Measurements from ENCODE around the gene UTS2.

The UTS2 gene

DNA sequence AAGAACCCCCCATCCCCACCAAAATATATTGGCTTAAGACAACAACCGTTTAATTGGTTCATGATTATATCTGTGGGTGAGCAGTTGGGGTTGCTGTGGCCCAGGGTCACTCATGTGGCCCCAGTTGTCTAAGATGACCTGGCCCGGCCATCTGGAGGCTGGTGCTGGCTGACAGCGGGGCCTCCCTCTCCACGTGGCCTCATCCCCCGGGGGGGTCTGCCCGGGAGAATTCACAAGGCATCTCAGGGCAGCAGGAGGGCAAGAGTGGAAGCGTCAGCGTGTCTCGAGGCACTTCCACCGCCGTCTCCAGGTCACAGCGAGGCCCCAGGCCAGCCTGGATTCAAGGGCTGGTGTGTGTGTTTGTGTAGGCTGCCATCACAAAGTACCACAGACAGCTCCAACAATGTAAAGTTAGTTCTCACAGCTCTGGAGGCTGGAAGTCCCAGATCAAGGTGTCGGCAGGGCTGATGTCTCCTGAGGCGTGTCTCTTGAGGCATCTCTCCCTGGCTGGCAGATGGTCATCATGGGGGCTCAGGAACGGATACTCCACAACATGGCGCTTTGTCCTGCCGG, 11.0 kb upstream of the UTS2 start:
- Histone ChIP-seq H3K36me3 (ENCODE audit: control insufficient read depth in 5 of 5, insufficient read depth in 5 of 5, low read length in 5 of 5) (no peaks in the 10 kb centered on the region), H3K27me3 (ENCODE audit: control insufficient read depth in 5 of 5, insufficient read depth in 4 of 5, low read length in 5 of 5) (peaks cover 0 to 5% (median 2%) of the 10 kb centered on the region in 5 donors), H3K27ac (ENCODE audit: low read depth, low read length) (no peak overlapping the region), H3K9ac (ENCODE audit: low read length in 5 of 5) (no peak overlapping the region), H3K9me3 (ENCODE audit: control insufficient read depth in 5 of 5, low read length in 5 of 5) (no peaks in the 10 kb centered on the region), H3K4me3 (ENCODE audit: low read depth in 1 of 5, low read length in 5 of 5) (no peak overlapping the region), H3K4me1 (ENCODE audit: control insufficient read depth in 5 of 5, insufficient read depth in 5 of 5, low read length in 5 of 5) (no peaks in the 10 kb centered on the region)

DNA sequence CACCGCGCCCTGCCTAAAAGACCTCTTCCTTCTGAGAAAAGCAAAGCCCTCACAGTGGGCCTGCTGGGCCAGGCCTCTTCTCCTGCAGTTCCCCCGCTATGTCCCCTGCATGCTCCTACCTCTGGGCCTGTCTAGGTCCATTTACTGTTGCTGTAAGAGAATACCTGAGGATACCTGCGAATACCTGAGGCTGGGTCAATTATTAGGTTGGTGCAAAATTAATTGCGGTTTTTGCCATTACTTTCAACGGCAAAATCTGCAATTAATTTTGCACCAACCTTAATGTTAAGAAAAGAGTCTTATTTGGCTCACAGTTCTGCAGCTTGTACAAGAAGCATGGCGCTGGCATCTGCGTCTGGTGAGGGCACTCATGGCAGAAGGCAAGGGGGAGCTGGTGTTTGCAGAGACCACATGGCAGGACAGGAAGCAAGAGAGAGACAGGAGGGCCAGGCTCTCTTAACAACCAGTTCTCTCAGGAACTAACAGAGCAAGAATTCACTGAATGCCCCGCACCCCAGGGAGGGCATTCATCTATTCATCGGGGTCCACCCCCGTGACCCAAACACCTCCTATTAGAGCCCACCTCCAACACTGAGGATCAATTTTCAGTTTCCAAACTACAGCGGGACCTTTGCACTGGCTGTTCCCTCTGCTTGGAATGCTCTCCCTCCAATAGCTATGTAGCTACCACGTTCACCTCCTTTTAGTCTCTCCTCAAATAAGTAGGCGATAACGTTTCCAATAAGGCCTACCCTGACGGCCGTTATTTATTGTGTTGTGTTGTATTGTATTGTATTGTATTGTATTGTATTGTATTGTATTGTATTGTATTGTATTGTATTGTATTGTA, 9.6 kb upstream of the UTS2 start:
- H3K27ac ChIP-seq (ENCODE audit: low read depth, low read length): no peak overlapping the region
- H3K27me3 ChIP-seq (ENCODE audit: control insufficient read depth in 5 of 5, insufficient read depth in 4 of 5, low read length in 5 of 5): peaks cover 0 to 5% (median 2%) of the 10 kb centered on the region in 5 donors
- H3K4me3 ChIP-seq (ENCODE audit: low read depth in 1 of 5, low read length in 5 of 5): no peak overlapping the region
- H3K4me1 ChIP-seq (ENCODE audit: control insufficient read depth in 5 of 5, insufficient read depth in 5 of 5, low read length in 5 of 5): no peaks in the 10 kb centered on the region
- no peaks in the 10 kb centered on the region for H3K9me3 ChIP-seq (ENCODE audit: control insufficient read depth in 5 of 5, low read length in 5 of 5)
- no peaks in the 10 kb centered on the region for H3K36me3 ChIP-seq (ENCODE audit: control insufficient read depth in 5 of 5, insufficient read depth in 5 of 5, low read length in 5 of 5)
- no peak overlapping the region for H3K9ac ChIP-seq (ENCODE audit: low read length in 5 of 5)

DNA sequence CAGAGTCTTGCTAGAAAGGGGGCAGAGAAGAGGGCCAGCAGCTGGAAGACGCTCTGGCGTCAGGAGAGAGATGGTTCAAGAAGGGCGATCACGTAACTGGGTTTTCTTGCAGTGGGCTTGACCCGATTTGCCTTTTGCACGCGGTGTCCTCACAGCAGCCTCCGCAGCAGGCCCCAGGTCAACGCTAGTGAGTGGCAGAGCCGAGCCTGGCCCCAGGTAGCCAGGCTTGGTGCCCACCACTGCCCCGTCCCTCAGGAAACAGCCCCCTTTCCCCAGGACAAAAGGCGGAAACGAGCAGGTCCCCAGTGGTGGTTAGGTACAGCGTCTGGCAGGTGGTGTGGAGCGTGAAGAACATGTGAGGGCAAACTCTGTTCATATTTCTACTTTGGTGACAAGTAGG, 8.6 kb upstream of the UTS2 start:
- H3K9me3 ChIP-seq (ENCODE audit: control insufficient read depth in 5 of 5, low read length in 5 of 5): no peaks in the 10 kb centered on the region
- H3K27ac ChIP-seq (ENCODE audit: low read depth, low read length): no peak overlapping the region
- H3K36me3 ChIP-seq (ENCODE audit: control insufficient read depth in 5 of 5, insufficient read depth in 5 of 5, low read length in 5 of 5): no peaks in the 10 kb centered on the region
- H3K27me3 ChIP-seq (ENCODE audit: control insufficient read depth in 5 of 5, insufficient read depth in 4 of 5, low read length in 5 of 5): peaks cover 0 to 5% (median 2%) of the 10 kb centered on the region in 5 donors
- no peak overlapping the region for H3K9ac ChIP-seq (ENCODE audit: low read length in 5 of 5)
- H3K4me3 ChIP-seq (ENCODE audit: low read depth in 1 of 5, low read length in 5 of 5): no peak overlapping the region
- H3K4me1 ChIP-seq (ENCODE audit: control insufficient read depth in 5 of 5, insufficient read depth in 5 of 5, low read length in 5 of 5): no peaks in the 10 kb centered on the region

DNA sequence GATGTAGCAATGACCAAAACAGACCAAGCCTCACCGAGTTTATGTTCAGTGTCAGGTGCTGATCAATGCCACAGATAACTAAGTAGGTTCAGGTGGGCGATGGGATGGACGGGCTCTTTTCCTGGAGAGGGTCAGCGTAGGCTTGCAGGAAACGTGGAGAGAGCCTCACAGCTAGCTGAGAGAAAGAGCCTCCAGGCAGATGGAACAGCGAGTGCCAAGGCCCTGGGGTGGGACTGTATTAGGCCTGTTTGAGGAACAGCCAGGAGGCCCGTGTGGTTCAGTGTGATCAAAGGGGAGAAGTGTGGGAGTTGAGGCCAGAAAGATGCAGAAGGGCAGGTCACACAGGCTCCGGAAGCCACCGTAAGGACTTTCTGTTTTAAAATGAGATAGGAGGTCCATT, 7.3 kb upstream of the UTS2 start:
- H3K27ac ChIP-seq (ENCODE audit: low read depth, low read length): no peak overlapping the region
- no peak overlapping the region for H3K9ac ChIP-seq (ENCODE audit: low read length in 5 of 5)
- no peaks in the 10 kb centered on the region for H3K36me3 ChIP-seq (ENCODE audit: control insufficient read depth in 5 of 5, insufficient read depth in 5 of 5, low read length in 5 of 5)
- H3K27me3 ChIP-seq (ENCODE audit: control insufficient read depth in 5 of 5, insufficient read depth in 4 of 5, low read length in 5 of 5): no peaks in the 10 kb centered on the region
- no peaks in the 10 kb centered on the region for H3K9me3 ChIP-seq (ENCODE audit: control insufficient read depth in 5 of 5, low read length in 5 of 5)
- H3K4me1 ChIP-seq (ENCODE audit: control insufficient read depth in 5 of 5, insufficient read depth in 5 of 5, low read length in 5 of 5): no peaks in the 10 kb centered on the region
- no peak overlapping the region for H3K4me3 ChIP-seq (ENCODE audit: low read depth in 1 of 5, low read length in 5 of 5)

DNA sequence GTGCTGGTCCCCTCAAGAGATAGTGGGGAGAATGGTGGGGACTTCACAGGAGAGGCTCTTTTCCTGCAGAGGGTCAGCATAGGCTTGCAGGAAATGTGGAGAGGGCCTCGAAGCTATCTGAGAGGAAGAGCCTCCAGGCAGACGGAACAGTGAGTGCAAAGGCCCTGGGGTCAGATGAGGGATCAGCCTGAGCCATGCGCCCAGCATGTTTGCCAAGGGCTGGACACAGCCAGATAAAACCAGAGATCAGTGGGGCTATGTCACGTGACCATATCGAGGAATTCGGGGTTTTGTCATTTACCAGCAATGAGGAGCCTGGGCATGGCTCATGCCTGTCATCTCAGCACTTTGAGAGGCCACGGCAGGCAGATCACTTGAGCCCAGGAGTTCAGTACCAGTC, 6.5 kb upstream of the UTS2 start:
- no peak overlapping the region for H3K4me3 ChIP-seq (ENCODE audit: low read depth in 1 of 5, low read length in 5 of 5)
- no peaks in the 10 kb centered on the region for H3K36me3 ChIP-seq (ENCODE audit: control insufficient read depth in 5 of 5, insufficient read depth in 5 of 5, low read length in 5 of 5)
- H3K27me3 ChIP-seq (ENCODE audit: control insufficient read depth in 5 of 5, insufficient read depth in 4 of 5, low read length in 5 of 5): no peaks in the 10 kb centered on the region
- H3K27ac ChIP-seq (ENCODE audit: low read depth, low read length): no peak overlapping the region
- no peak overlapping the region for H3K9ac ChIP-seq (ENCODE audit: low read length in 5 of 5)
- no peaks in the 10 kb centered on the region for H3K9me3 ChIP-seq (ENCODE audit: control insufficient read depth in 5 of 5, low read length in 5 of 5)
- H3K4me1 ChIP-seq (ENCODE audit: control insufficient read depth in 5 of 5, insufficient read depth in 5 of 5, low read length in 5 of 5): no peaks in the 10 kb centered on the region

DNA sequence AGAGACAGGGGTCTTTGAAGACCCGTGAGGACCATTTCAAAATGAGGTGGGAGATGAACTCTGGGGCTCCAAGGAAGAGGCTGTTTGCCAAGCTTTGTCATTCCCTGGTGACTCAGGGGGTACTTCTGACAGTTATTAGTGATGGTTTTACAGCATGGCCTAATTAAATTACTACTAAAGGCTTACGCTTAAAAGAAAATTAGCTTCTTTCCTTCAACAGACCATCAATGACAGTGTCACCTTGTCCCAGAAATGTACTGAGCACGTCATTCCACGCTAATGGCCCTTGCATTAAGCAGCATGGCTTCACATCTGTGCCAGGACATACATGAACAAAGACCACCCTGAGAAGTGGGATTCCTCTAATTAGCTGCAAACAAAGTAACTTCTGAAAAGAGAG, 5.1 kb upstream of the UTS2 start:
- no peak overlapping the region for H3K27ac ChIP-seq (ENCODE audit: low read depth, low read length)
- H3K9ac ChIP-seq (ENCODE audit: low read length in 5 of 5): no peak overlapping the region
- no peaks in the 10 kb centered on the region for H3K9me3 ChIP-seq (ENCODE audit: control insufficient read depth in 5 of 5, low read length in 5 of 5)
- no peaks in the 10 kb centered on the region for H3K4me1 ChIP-seq (ENCODE audit: control insufficient read depth in 5 of 5, insufficient read depth in 5 of 5, low read length in 5 of 5)
- no peak overlapping the region for H3K4me3 ChIP-seq (ENCODE audit: low read depth in 1 of 5, low read length in 5 of 5)
- no peaks in the 10 kb centered on the region for H3K27me3 ChIP-seq (ENCODE audit: control insufficient read depth in 5 of 5, insufficient read depth in 4 of 5, low read length in 5 of 5)
- H3K36me3 ChIP-seq (ENCODE audit: control insufficient read depth in 5 of 5, insufficient read depth in 5 of 5, low read length in 5 of 5): no peaks in the 10 kb centered on the region

DNA sequence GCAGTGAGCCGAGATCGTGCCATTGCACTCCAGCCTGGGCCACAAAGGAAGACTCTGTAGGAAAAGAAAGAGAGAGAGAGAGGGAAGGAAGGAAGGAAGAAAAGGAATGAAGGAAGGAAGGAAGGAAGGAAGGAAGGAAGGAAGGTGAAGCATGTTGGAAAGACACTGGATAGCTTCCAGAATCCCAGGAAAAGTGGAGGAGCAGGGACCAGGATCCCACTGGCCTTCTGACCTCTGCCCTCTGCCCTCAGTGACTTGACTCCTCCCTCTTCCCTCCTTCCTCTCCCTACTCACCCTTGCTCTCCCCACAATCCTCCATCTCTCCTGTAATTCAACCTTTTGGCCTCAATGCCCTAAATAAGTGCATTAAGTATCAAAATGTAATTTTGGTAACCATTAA, 4.1 kb upstream of the UTS2 start:
- H3K4me1 ChIP-seq (ENCODE audit: control insufficient read depth in 5 of 5, insufficient read depth in 5 of 5, low read length in 5 of 5): no peaks in the 10 kb centered on the region
- H3K27me3 ChIP-seq (ENCODE audit: control insufficient read depth in 5 of 5, insufficient read depth in 4 of 5, low read length in 5 of 5): no peaks in the 10 kb centered on the region
- H3K36me3 ChIP-seq (ENCODE audit: control insufficient read depth in 5 of 5, insufficient read depth in 5 of 5, low read length in 5 of 5): no peaks in the 10 kb centered on the region
- H3K9ac ChIP-seq (ENCODE audit: low read length in 5 of 5): no peak overlapping the region
- H3K4me3 ChIP-seq (ENCODE audit: low read depth in 1 of 5, low read length in 5 of 5): no peak overlapping the region
- no peak overlapping the region for H3K27ac ChIP-seq (ENCODE audit: low read depth, low read length)
- H3K9me3 ChIP-seq (ENCODE audit: control insufficient read depth in 5 of 5, low read length in 5 of 5): no peaks in the 10 kb centered on the region

DNA sequence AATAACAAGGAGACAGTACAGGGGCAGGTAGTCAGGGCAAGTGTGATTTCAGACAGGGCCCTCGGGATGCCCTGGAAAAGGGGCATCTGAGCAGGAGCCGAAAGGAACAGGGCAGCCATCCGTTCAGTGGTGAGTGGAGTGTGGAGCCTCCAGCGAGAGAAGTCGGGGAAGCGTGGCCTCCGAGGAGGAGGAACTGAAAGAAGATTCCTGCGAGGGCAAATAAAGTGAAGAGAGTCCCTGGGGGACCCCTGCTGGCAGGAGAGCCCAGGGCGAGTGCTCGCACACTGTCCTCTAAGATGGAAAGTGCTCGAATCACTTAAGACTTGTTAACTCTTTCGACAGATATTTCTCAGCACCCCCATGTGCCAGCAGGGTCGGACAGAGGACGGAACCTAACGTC, 3.5 kb upstream of the UTS2 start:
- H3K27ac ChIP-seq (ENCODE audit: low read depth, low read length): no peak overlapping the region
- no peak overlapping the region for H3K4me3 ChIP-seq (ENCODE audit: low read depth in 1 of 5, low read length in 5 of 5)
- no peaks in the 10 kb centered on the region for H3K36me3 ChIP-seq (ENCODE audit: control insufficient read depth in 5 of 5, insufficient read depth in 5 of 5, low read length in 5 of 5)
- no peak overlapping the region for H3K9ac ChIP-seq (ENCODE audit: low read length in 5 of 5)
- no peaks in the 10 kb centered on the region for H3K4me1 ChIP-seq (ENCODE audit: control insufficient read depth in 5 of 5, insufficient read depth in 5 of 5, low read length in 5 of 5)
- no peaks in the 10 kb centered on the region for H3K9me3 ChIP-seq (ENCODE audit: control insufficient read depth in 5 of 5, low read length in 5 of 5)
- no peaks in the 10 kb centered on the region for H3K27me3 ChIP-seq (ENCODE audit: control insufficient read depth in 5 of 5, insufficient read depth in 4 of 5, low read length in 5 of 5)

DNA sequence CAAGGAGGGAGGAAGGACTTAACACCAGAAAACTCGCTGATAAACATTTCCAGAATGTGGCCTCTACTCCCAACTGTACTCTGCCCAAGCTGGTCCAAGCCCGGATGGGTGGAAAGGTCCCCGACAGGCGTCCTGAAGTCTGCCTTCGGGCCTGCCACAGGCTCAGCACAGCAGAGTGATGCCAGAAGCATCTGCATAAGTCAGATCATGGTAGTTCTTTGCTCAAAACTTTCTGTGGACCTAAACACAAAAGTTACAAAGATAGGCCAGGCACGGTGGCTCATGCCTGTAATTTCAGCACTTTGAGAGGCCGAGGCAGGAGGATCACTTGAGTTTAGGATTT, 790 bp upstream of the UTS2 start:
- Histone ChIP-seq H3K27me3 (ENCODE audit: control insufficient read depth in 5 of 5, insufficient read depth in 4 of 5, low read length in 5 of 5) (no peaks in the 10 kb centered on the region), H3K4me1 (ENCODE audit: control insufficient read depth in 5 of 5, insufficient read depth in 5 of 5, low read length in 5 of 5) (no peaks in the 10 kb centered on the region), H3K27ac (ENCODE audit: low read depth, low read length) (no peak overlapping the region), H3K9me3 (ENCODE audit: control insufficient read depth in 5 of 5, low read length in 5 of 5) (no peaks in the 10 kb centered on the region), H3K4me3 (ENCODE audit: low read depth in 1 of 5, low read length in 5 of 5) (no peak overlapping the region), H3K9ac (ENCODE audit: low read length in 5 of 5) (no peak overlapping the region), H3K36me3 (ENCODE audit: control insufficient read depth in 5 of 5, insufficient read depth in 5 of 5, low read length in 5 of 5) (no peaks in the 10 kb centered on the region)

DNA sequence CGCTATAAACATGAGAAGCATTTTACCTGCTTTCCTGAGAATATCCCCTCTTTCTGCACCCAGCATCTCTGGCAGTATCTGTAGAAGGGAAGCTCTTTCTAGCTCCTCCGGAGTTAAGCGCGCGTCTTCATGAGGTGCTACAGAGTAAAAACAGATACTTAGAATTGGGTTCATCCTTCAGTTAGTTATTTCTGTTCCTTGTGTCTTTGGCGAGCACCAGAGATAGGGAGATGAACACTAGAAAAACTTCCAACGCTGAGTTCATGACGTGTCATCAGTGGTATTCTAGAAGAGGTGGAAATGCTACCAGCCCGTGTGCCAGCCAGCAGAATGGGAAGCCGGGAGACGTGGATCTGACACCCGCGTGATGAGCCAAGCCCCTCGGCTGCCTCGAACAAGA, 2.1 kb downstream of the UTS2 start:
- Histone ChIP-seq H3K27ac (ENCODE audit: low read depth, low read length) (no peak overlapping the region), H3K4me3 (ENCODE audit: low read depth in 1 of 5, low read length in 5 of 5) (no peak overlapping the region), H3K36me3 (ENCODE audit: control insufficient read depth in 5 of 5, insufficient read depth in 5 of 5, low read length in 5 of 5) (peaks cover 0 to under 1% (median 0%) of the 10 kb centered on the region in 5 donors), H3K27me3 (ENCODE audit: control insufficient read depth in 5 of 5, insufficient read depth in 4 of 5, low read length in 5 of 5) (no peaks in the 10 kb centered on the region), H3K9me3 (ENCODE audit: control insufficient read depth in 5 of 5, low read length in 5 of 5) (no peaks in the 10 kb centered on the region), H3K9ac (ENCODE audit: low read length in 5 of 5) (no peak overlapping the region), H3K4me1 (ENCODE audit: control insufficient read depth in 5 of 5, insufficient read depth in 5 of 5, low read length in 5 of 5) (no peaks in the 10 kb centered on the region)
